CD4-positive, alpha-beta T cell treated with Interleukin-2 at 100 ng/mL for 4 hours (primary cell): ENCODE measurements around the gene VAV3.

Source experiments
- DNase-seq: peaks from one replicate; pipeline ENCODE4 v3.0.0-alpha.2; 2020; ENCODE audit warnings: low spot score

The VAV3 gene

GRCh38 chr1:107534632-107535031, 430.3 kb downstream of the VAV3 start:
- DNase-seq: no peak

- no peak for DNase-seq
Observed at GRCh38 chr1:107533436-107533835, 431.5 kb downstream of the VAV3 start.

GRCh38 chr1:107532318-107532717, 432.7 kb downstream of the VAV3 start:
- DNase-seq: no peak

DNA sequence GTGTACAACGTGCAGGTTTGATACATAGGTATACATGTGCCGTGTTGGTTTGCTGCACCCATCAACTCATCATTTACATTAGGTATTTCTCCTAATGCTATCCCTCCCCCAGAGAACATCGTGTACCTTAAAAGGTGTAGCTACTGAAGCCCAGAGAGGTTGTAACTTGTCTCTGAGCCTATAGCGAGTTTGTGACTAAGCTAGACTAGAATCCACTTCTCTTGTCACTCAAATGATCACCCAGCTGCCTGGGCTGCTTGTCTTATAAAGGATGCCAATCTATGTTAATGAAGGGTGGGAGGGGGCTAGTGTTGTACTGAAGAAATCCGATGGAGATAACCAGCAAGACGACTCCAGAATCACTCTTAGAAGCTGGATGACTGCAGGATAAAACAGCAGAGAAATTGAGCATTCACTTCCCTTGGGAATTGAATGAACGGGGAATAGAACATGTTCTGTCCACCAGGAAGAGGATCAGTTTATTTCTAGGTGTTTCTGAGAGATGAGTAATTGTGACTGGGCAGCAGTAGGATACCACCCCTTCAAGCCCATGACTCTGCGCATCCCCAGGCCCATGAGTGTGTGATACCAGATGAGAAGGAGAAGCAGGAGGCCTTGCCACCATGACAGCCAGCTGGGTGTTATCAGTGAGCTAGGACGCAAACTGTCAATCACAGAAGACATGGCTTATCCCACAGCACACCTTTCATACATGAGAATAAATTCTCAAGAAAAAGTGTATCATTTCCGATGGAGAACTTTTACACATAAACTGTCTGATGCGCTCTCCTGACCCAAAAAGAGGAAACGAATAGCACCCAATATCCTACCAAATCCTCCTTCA, 433.7 kb downstream of the VAV3 start:
- no peak for DNase-seq

DNA sequence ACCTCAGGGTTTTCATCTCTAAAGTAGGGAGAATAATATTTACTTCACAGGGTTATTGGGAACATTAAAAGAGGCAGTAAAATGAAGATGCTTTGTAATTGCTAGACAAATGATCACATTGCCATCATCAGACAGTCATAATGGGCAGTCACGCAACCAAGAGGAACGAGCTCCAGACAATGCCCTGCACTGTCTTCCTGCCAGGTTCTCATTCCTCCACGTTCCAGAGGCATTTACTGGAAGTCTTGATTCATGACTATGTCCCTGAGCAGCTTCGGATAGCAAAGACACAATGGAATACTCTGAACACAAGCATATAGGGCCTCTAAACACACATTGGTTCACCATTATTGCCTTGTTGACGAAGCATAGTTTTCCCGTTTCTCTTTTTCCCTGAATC, 434.4 kb downstream of the VAV3 start:
- no peak for DNase-seq

DNA sequence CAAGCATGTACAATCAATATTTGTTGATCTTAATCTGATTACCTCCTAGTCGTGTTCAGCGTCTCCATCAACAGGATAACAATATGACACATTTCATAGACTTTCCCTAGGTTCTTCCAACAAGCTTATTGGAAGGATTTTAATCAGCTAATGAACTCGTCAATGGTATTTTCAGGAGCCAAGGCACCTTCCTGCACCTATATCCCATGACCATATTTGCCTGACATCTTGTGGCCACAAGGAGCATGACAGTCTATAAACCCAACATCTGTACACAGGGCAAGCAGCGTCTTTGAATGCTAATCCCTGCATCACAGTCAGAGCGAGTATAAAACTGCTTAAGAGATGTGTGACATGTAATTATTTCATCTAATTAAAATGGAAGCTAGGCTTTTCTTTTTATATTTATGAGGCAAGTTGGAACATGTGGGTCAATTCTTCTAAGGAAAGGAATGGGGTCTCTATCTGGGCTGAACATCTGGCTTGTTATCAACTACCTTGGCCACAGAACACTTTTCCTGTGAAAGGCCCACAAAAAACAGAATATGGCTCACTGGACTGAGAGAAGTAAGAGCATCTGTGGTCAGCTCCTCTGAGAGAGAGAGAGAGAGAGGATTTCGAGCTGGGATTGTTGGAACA, 435.4 kb downstream of the VAV3 start:
- no peak for DNase-seq

DNA sequence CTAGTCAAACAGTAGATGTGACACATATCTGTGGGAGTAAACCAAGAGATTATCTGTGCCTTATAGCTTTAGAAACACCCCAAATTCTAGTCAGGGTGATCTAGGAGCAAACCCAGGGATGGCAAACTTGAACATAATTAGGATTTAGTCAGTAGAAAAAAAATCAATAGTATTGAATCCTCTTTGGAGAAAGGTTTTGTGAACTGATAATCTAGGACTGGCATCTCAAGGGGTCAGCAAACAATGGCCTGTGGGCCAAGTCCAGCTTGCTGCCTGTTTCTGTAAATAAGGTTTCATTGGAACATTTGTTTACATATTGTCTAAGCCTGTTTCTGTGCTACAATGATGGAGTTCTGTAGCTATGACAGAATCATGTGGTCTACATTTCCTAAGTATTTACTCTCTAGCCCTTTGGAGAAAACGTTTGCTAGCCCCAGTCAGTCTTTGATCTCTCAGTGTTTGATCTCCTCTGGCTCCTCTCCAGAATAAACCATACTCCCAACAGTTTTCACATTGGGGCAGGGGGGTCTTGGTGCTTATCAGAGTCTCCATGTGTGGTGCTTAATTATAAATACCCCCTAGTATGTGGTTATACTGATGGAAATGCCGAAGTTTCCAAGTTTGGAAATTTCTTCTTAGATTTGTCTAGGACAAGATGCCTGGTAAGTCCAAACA, 438.3 kb downstream of the VAV3 start:
- DNase-seq: no peak

- DNase-seq: no peak
Observed at GRCh38 chr1:107525961-107526360, 439.0 kb downstream of the VAV3 start.

- DNase-seq: no peak
Observed at GRCh38 chr1:107525145-107525544, 439.8 kb downstream of the VAV3 start.

- DNase-seq: no peak
Observed at GRCh38 chr1:107524301-107524700, 440.7 kb downstream of the VAV3 start.

DNA sequence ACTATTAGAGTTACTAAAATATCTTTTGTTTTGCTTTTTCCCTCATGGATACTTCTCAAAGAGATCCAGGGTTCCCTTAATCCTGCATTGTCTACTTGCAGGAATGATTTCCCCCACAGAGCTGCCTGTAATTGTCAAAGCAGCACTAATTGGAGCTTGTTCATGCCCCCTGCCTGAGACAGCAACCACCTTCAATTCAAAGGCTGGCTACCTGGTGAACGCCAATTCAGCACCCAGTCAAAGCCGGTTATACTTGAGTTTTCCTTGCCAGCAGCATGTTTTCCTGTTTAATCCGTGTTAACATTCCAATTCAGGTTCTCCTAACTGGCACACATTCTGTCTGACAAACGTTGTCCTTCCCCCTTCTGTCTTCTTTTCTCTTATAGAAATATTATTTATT, 441.2 kb downstream of the VAV3 start:
- DNase-seq: no peak

- DNase-seq: no peak
Observed at GRCh38 chr1:107523061-107523460, 441.9 kb downstream of the VAV3 start.
